ENCODE results near the gene SLC25A29.

Gene SLC25A29

GRCh38 chr14:100279133-100279532 lies 27.1 kb downstream of the SLC25A29 start:
- H3K4me3 ChIP-seq (ENCODE audit: low read length) = no peak overlapping the region
- no peaks in the 10 kb centered on the region for H3K4me1 ChIP-seq (ENCODE audit: control insufficient read depth, insufficient read depth, low read length)
- H3K9ac ChIP-seq (ENCODE audit: low read length) = no peak overlapping the region
- no peaks in the 10 kb centered on the region for H3K27me3 ChIP-seq (ENCODE audit: control insufficient read depth, insufficient read depth, low read length)
- H3K9me3 ChIP-seq (ENCODE audit: control insufficient read depth, low read length) = no peaks in the 10 kb centered on the region
- no peaks in the 10 kb centered on the region for H3K36me3 ChIP-seq (ENCODE audit: control insufficient read depth, insufficient read depth, low read length)

- H3K4me1 ChIP-seq (ENCODE audit: control insufficient read depth, insufficient read depth, low read length) = no peaks in the 10 kb centered on the region
- H3K9ac ChIP-seq (ENCODE audit: low read length) = no peak overlapping the region
Measured at GRCh38 chr14:100278702-100279101, 27.5 kb downstream of the SLC25A29 start.

GRCh38 chr14:100275214-100275613 lies 31.0 kb downstream of the SLC25A29 start:
- Histone ChIP-seq H3K9ac (ENCODE audit: low read length) (no peak overlapping the region), H3K9me3 (ENCODE audit: control insufficient read depth, low read length) (no peaks in the 10 kb centered on the region), H3K36me3 (ENCODE audit: control insufficient read depth, insufficient read depth, low read length) (no peaks in the 10 kb centered on the region), H3K27me3 (ENCODE audit: control insufficient read depth, insufficient read depth, low read length) (no peaks in the 10 kb centered on the region), H3K4me1 (ENCODE audit: control insufficient read depth, insufficient read depth, low read length) (peaks cover 7% of the 10 kb centered on the region), H3K4me3 (ENCODE audit: low read length) (no peak overlapping the region)

More at GRCh38 chr14:100278702-100279101, 27.5 kb downstream of the SLC25A29 start:
- Histone ChIP-seq H3K4me3 (ENCODE audit: low read length) (no peak overlapping the region), H3K36me3 (ENCODE audit: control insufficient read depth, insufficient read depth, low read length) (no peaks in the 10 kb centered on the region), H3K27me3 (ENCODE audit: control insufficient read depth, insufficient read depth, low read length) (no peaks in the 10 kb centered on the region), H3K9me3 (ENCODE audit: control insufficient read depth, low read length) (no peaks in the 10 kb centered on the region)

- Histone ChIP-seq H3K4me3 (ENCODE audit: low read length) (no peak overlapping the region), H3K27me3 (ENCODE audit: control insufficient read depth, insufficient read depth, low read length) (no peaks in the 10 kb centered on the region), H3K36me3 (ENCODE audit: control insufficient read depth, insufficient read depth, low read length) (no peaks in the 10 kb centered on the region), H3K9ac (ENCODE audit: low read length) (no peak overlapping the region), H3K4me1 (ENCODE audit: control insufficient read depth, insufficient read depth, low read length) (peaks cover 7% of the 10 kb centered on the region), H3K9me3 (ENCODE audit: control insufficient read depth, low read length) (no peaks in the 10 kb centered on the region)
Measured at GRCh38 chr14:100274250-100274649, 32.0 kb downstream of the SLC25A29 start.

DNA sequence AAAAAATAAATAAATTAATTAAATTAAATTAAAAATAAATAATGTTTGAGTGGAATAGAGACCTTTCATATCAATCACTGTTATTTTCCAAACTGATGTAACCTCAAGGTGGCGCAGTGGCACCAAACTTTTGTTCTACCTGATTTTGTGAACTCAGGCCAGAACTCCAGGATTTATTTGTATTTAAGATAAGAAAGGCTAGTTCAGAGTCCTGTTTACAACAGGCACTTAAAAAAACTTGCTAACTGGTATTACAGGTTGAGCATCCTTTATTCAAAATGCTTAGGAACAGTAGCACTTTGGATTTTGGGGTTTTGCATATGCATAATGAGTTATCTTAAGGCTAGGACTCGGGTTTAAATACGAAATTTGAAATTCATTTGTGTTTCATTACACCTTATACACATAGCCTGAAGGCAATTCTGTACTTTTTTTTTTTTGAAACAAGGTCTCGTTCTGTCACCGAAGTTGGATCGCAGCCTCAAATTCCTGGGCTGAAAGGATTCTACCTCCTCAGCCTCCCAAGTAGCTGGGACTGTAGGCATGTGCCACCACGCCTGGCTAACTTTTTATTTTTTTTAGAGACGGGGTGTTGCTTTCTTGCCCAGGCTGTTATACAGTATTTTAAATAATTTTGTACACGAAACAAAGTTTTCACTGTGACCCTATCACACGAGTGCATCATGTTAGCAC lies 34.9 kb downstream of the SLC25A29 start:
- Histone ChIP-seq H3K4me3 (ENCODE audit: low read length) (no peak overlapping the region), H3K36me3 (ENCODE audit: control insufficient read depth, insufficient read depth, low read length) (no peaks in the 10 kb centered on the region), H3K4me1 (ENCODE audit: control insufficient read depth, insufficient read depth, low read length) (peaks cover 14% of the 10 kb centered on the region), H3K9me3 (ENCODE audit: control insufficient read depth, low read length) (no peaks in the 10 kb centered on the region), H3K27me3 (ENCODE audit: control insufficient read depth, insufficient read depth, low read length) (no peaks in the 10 kb centered on the region), H3K9ac (ENCODE audit: low read length) (no peak overlapping the region)

DNA sequence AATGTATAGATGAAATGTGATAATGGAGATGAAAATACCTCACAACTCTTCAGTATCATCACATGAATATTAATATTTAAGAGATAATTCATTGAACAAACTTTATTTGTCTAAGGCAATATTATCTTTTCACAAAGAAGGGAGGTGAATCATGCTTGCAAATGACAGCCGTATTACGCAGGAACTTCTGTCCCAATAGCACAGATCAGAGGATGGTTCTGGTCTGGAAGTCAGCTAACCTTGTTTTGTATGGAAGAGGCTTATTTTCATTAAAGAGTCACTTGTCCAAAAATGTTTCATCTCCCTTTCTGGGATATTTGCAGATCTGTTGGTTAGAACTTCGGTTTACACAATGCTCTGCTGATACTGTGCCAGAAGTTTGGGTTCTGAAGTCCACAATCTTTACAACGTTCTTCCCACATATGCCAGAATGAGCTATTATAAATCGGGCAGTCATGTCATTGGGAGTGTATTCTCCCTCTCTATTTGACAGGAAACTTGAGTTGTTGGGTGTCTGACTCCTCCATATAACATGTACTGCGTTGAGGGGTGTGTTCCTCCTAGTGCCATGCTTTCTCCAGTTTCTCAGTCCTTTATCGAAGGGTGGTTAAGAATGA lies 37.5 kb downstream of the SLC25A29 start:
- H3K4me3 ChIP-seq (ENCODE audit: low read length) = no peak overlapping the region
- H3K9ac ChIP-seq (ENCODE audit: low read length) = no peak overlapping the region
- H3K4me1 ChIP-seq (ENCODE audit: control insufficient read depth, insufficient read depth, low read length) = peaks cover 14% of the 10 kb centered on the region
- H3K27me3 ChIP-seq (ENCODE audit: control insufficient read depth, insufficient read depth, low read length) = no peaks in the 10 kb centered on the region
- peaks cover 3% of the 10 kb centered on the region for H3K36me3 ChIP-seq (ENCODE audit: control insufficient read depth, insufficient read depth, low read length)
- H3K9me3 ChIP-seq (ENCODE audit: control insufficient read depth, low read length) = no peaks in the 10 kb centered on the region

DNA sequence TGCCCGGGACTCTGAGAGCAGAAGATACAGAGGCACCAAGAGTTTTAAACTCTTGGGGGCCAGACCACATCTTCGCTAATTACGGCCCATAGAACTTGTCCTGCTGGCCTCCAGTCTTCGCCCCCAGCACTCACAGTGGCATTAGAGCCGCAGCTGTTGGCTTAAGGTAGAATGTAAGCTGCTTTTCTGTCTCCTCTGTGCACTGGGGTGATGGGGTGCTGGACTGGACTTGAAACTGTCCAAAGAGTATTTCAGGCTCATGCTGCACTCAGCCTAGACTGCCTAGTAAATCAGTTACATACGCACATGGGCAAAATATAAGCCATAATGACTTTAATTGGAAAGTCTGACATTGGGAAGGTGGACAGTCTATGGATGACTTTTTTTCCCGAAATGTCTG lies 38.3 kb downstream of the SLC25A29 start:
- H3K36me3 ChIP-seq (ENCODE audit: control insufficient read depth, insufficient read depth, low read length) = peaks cover 3% of the 10 kb centered on the region
- no peaks in the 10 kb centered on the region for H3K27me3 ChIP-seq (ENCODE audit: control insufficient read depth, insufficient read depth, low read length)
- peaks cover 14% of the 10 kb centered on the region for H3K4me1 ChIP-seq (ENCODE audit: control insufficient read depth, insufficient read depth, low read length)
- no peak overlapping the region for H3K4me3 ChIP-seq (ENCODE audit: low read length)
- no peaks in the 10 kb centered on the region for H3K9me3 ChIP-seq (ENCODE audit: control insufficient read depth, low read length)
- no peak overlapping the region for H3K9ac ChIP-seq (ENCODE audit: low read length)

- Histone ChIP-seq H3K4me3 (ENCODE audit: low read length) (no peak overlapping the region), H3K27me3 (ENCODE audit: control insufficient read depth, insufficient read depth, low read length) (no peaks in the 10 kb centered on the region), H3K4me1 (ENCODE audit: control insufficient read depth, insufficient read depth, low read length) (no peaks in the 10 kb centered on the region), H3K36me3 (ENCODE audit: control insufficient read depth, insufficient read depth, low read length) (peaks cover 3% of the 10 kb centered on the region), H3K9me3 (ENCODE audit: control insufficient read depth, low read length) (no peaks in the 10 kb centered on the region), H3K9ac (ENCODE audit: low read length) (no peak overlapping the region)
Measured at GRCh38 chr14:100263141-100263540, 43.1 kb downstream of the SLC25A29 start.

DNA sequence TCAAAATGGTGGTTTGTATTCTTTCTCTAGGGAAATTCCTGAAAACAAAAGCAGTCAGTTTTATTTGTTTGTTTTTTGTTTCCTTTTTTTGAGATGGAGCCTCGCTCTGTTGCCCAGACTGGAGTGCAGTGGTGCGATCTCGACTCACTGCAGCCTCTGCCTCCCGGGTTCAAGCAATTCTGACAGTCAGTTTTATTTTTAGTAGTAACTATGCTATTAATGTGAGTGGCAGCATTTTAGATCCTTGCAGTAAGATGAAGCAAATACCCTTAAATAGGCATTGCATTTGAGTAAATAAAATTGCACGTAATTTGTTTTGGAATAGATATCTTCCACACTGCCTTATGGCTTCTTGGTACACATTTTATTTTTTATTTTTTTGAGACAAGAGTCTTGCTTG lies 43.7 kb downstream of the SLC25A29 start:
- Histone ChIP-seq H3K9me3 (ENCODE audit: control insufficient read depth, low read length) (no peaks in the 10 kb centered on the region), H3K9ac (ENCODE audit: low read length) (no peak overlapping the region), H3K27me3 (ENCODE audit: control insufficient read depth, insufficient read depth, low read length) (no peaks in the 10 kb centered on the region), H3K4me1 (ENCODE audit: control insufficient read depth, insufficient read depth, low read length) (no peaks in the 10 kb centered on the region), H3K36me3 (ENCODE audit: control insufficient read depth, insufficient read depth, low read length) (peaks cover 3% of the 10 kb centered on the region), H3K4me3 (ENCODE audit: low read length) (no peak overlapping the region)

DNA sequence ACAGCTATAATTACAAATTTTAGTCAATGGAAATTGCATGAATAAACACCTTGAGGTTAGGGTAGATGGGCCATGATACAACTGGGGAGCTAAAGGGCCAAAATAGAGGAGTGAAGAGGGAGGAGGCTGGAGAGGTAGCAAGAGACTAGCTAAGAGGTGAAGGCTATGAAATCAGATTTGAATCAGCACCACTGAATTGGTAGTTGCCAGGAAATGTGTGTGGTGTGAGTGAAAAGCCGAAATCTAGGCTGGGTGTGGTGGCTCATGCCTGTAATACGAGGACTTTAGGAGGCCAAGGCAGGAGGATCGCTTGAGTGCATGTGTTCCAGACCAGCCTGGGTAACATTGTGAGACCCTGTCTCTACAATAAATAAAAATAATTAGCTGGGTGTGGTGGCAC lies 44.6 kb downstream of the SLC25A29 start:
- Histone ChIP-seq H3K4me1 (ENCODE audit: control insufficient read depth, insufficient read depth, low read length) (no peaks in the 10 kb centered on the region), H3K4me3 (ENCODE audit: low read length) (no peak overlapping the region), H3K9me3 (ENCODE audit: control insufficient read depth, low read length) (no peaks in the 10 kb centered on the region), H3K36me3 (ENCODE audit: control insufficient read depth, insufficient read depth, low read length) (peaks cover 3% of the 10 kb centered on the region), H3K27me3 (ENCODE audit: control insufficient read depth, insufficient read depth, low read length) (no peaks in the 10 kb centered on the region), H3K9ac (ENCODE audit: low read length) (no peak overlapping the region)

DNA sequence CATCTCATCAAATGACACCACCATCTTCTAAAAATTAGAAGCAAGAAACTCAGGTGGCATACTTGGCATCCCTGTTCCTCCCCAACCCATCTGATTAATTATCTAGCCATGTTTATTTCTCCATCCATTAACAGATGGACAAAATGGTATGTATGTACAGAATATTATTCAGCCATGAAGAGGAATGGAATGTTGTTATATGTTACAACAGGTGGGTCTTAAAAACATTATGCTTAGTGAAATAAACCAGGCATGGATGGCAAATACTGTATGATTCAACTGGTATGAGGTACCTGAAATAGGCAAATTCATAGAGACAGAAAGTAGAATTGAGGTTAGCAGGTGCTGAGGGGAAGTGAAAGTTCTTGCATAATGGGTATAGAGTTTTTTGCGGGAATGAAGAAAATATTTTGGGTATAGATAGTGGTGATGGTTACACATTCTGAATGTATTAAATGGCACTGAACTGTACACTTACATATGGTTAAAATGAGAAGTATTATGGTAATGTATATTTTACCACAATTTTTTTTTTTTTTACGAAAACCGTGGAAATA lies 49.8 kb downstream of the SLC25A29 start:
- Histone ChIP-seq H3K4me1 (ENCODE audit: control insufficient read depth, insufficient read depth, low read length) (peaks cover 7% of the 10 kb centered on the region), H3K9me3 (ENCODE audit: control insufficient read depth, low read length) (no peaks in the 10 kb centered on the region), H3K36me3 (ENCODE audit: control insufficient read depth, insufficient read depth, low read length) (no peaks in the 10 kb centered on the region), H3K4me3 (ENCODE audit: low read length) (no peak overlapping the region), H3K27me3 (ENCODE audit: control insufficient read depth, insufficient read depth, low read length) (no peaks in the 10 kb centered on the region), H3K9ac (ENCODE audit: low read length) (no peak overlapping the region)

- Histone ChIP-seq H3K9ac (ENCODE audit: low read length) (no peak overlapping the region), H3K4me1 (ENCODE audit: control insufficient read depth, insufficient read depth, low read length) (peaks cover 18% of the 10 kb centered on the region), H3K4me3 (ENCODE audit: low read length) (no peak overlapping the region)
Measured at GRCh38 chr14:100252684-100253083, 53.6 kb downstream of the SLC25A29 start.

More at GRCh38 chr14:100252684-100253083, 53.6 kb downstream of the SLC25A29 start:
- Histone ChIP-seq H3K36me3 (ENCODE audit: control insufficient read depth, insufficient read depth, low read length) (no peaks in the 10 kb centered on the region), H3K27me3 (ENCODE audit: control insufficient read depth, insufficient read depth, low read length) (no peaks in the 10 kb centered on the region), H3K9me3 (ENCODE audit: control insufficient read depth, low read length) (no peaks in the 10 kb centered on the region)
